ENCODE results near the gene C2CD2. TPM values are rescaled to one million over a fixed set of nuclear protein-coding genes. Genes with fewer than 3 reads are reported as not detected.

C2CD2 gene
- polyA plus RNA-seq, 1 of the 3 experiments (the other 2 are of a cell fraction) = 9.7 TPM

- Histone ChIP-seq H3K4me3 (ENCODE audit: low read depth in 2 of 2, low read length in 1 of 2) (no peak overlapping the region), H3K27me3 (ENCODE audit: insufficient read depth) (peaks cover 6% of the 10 kb centered on the region; the same call in 1 of the 2 replicates), H4K20me1 (ENCODE audit: insufficient read depth) (no peaks in the 10 kb centered on the region), H3K9me2 (no peaks in the 10 kb centered on the region), H3K4me2 (no peak overlapping the region), H3F3A (replicated peaks; ENCODE audit: insufficient read depth) (no peaks in the 10 kb centered on the region), H3K9me3 (no peaks in the 10 kb centered on the region), H2AFZ (ENCODE audit: low read depth) (no peak overlapping the region), H3K9ac (no peak overlapping the region), H3K4me1 (ENCODE audit: control insufficient read depth in 1 of 2, insufficient read depth in 2 of 2, low read depth in 1 of 2, low read length in 1 of 2) (no peaks in the 10 kb centered on the region), H3K36me3 (replicated peaks in 1 of 2; ENCODE audit: control insufficient read depth in 1 of 2, insufficient read depth in 2 of 2, low read length in 1 of 2) (no peaks in the 10 kb centered on the region), H3K79me2 (ENCODE audit: insufficient read depth) (no peaks in the 10 kb centered on the region), H3K27ac (ENCODE audit: low read depth in 2 of 2, low read length in 1 of 2) (no peak overlapping the region)
- no peak for TF ChIP-seq RAD21 (IDR thresholded peaks at IDR 0.05; ENCODE audit: low read length)
- TF ChIP-seq TAF1 (IDR thresholded peaks at IDR 0.05; ENCODE audit: borderline replicate concordance, low read depth, low read length) = no peak
- TF ChIP-seq TCF12 (IDR thresholded peaks at IDR 0.05) = no peak
- no peak for TF ChIP-seq EZH2phosphoT487 (IDR thresholded peaks at IDR 0.05; ENCODE audit: borderline replicate concordance, low read depth)
- no peak for TF ChIP-seq REST (IDR thresholded peaks at IDR 0.05; ENCODE audit: low read depth, low read length)
- TF ChIP-seq PBX3 (IDR thresholded peaks at IDR 0.05) = no peak
- no peak for TF ChIP-seq ZBTB33 (IDR thresholded peaks at IDR 0.05; ENCODE audit: borderline replicate concordance, low read depth)
- no peak for TF ChIP-seq RCOR1 (IDR thresholded peaks at IDR 0.05; ENCODE audit: low read length)
- no peak for TF ChIP-seq CHD2 (IDR thresholded peaks at IDR 0.05; ENCODE audit: low read length, partially characterized antibody)
- no peak for TF ChIP-seq SMC3 (IDR thresholded peaks at IDR 0.05; ENCODE audit: low read depth, low read length)
- TF ChIP-seq YY1 (IDR thresholded peaks at IDR 0.05; ENCODE audit: low read depth) = no peak
- TF ChIP-seq USF2 (IDR thresholded peaks at IDR 0.05; ENCODE audit: borderline replicate concordance, low read depth, low read length) = no peak
- TF ChIP-seq POLR2AphosphoS5 (IDR thresholded peaks at IDR 0.05; ENCODE audit: low read depth, low read length) = no peak
- no peak for TF ChIP-seq RXRA (IDR thresholded peaks at IDR 0.05; ENCODE audit: borderline replicate concordance, low read depth)
- TF ChIP-seq, protein P1, sequence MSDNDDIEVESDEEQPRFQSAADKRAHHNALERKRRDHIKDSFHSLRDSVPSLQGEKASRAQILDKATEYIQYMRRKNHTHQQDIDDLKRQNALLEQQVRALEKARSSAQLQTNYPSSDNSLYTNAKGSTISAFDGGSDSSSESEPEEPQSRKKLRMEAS (IDR thresholded peaks at IDR 0.05; ENCODE audit: low read depth) = no peak
- no peak for TF ChIP-seq NRF1 (IDR thresholded peaks at IDR 0.05; ENCODE audit: low read depth, low read length)
- TF ChIP-seq RFX5 (IDR thresholded peaks at IDR 0.05; ENCODE audit: low read length) = no peak
- no peak for TF ChIP-seq FOSL2 (IDR thresholded peaks at IDR 0.05; ENCODE audit: borderline replicate concordance, low read depth)
- DNase-seq = no peak
- CTCF ChIA-PET = no interaction called here
- 78% methylated on average over 11 of the region's 11 CpGs for WGBS (ENCODE audit: low lambda C conversion rate)
- POLR2A ChIA-PET = no interaction called here
These were observed 12.4 kb upstream of the C2CD2 start for GRCh38 chr21:41966041-41966833.
